Measurements from ENCODE around the gene TRIM49B. TPM values are rescaled to one million over a fixed set of nuclear protein-coding genes. Genes with fewer than 3 reads are reported as not detected.
"Not testable (repeated sequence)": the region's sequence is repeated elsewhere in the genome, so short reads cannot be mapped to it uniquely, and the experiment has no call there.

Gene TRIM49B
- polyA plus RNA-seq (2012; ENCODE audit: low read depth, missing spikeins), result not detected

- FAIRE-seq; DNase-seq (ENCODE audit: insufficient read length, low spot score): not testable (repeated sequence)
Observed at GRCh38 chr11:49028523-49028922, at the start of gene TRIM49B. TSS of gene TRIM49B (plus strand) at chr11:49028823. CDS start at chr11:49031600, 2,777 bp downstream.

- DNase-seq (ENCODE audit: insufficient read length, low spot score); FAIRE-seq: not testable (repeated sequence)
Observed at GRCh38 chr11:48983785-48984184, 44.8 kb upstream of the TRIM49B start, which contains the start of gene TRIM51G. TSS of gene TRIM51G (minus strand) at chr11:48983885. CDS start at chr11:48981695, 2,190 bp downstream.

- FAIRE-seq; DNase-seq (ENCODE audit: insufficient read length, low spot score): not testable (repeated sequence)
Observed at GRCh38 chr11:49048229-49048628, 19.6 kb downstream of the TRIM49B start.

GRCh38 chr11:49049821-49050220 is 21.2 kb downstream of the TRIM49B start:
- not testable (repeated sequence) for DNase-seq (ENCODE audit: insufficient read length, low spot score); FAIRE-seq

GRCh38 chr11:49059012-49059411 is 30.4 kb downstream of the TRIM49B start, which contains the start of gene TRIM64C:
TSS of gene TRIM64C (minus strand) at chr11:49059112. CDS start at chr11:49059112, 0 bp downstream.
- not testable (repeated sequence) for DNase-seq (ENCODE audit: insufficient read length, low spot score)

GRCh38 chr11:49069897-49070296 is 41.3 kb downstream of the TRIM49B start:
- not testable (repeated sequence) for DNase-seq (ENCODE audit: insufficient read length, low spot score); FAIRE-seq

More at GRCh38 chr11:49059012-49059411, 30.4 kb downstream of the TRIM49B start, which contains the start of gene TRIM64C:
- not testable (repeated sequence) for FAIRE-seq
